HG03097 (cell line): Measurements from ENCODE around the gene DNAAF9.

Source experiments
- ATAC-seq: cut with Tn5 transposase; IDR thresholded peaks from one replicate; pipeline ENCODE4 v1.9.1; 2021; ENCODE audit not compliant: unreplicated experiment, low FRiP score

The DNAAF9 gene

GRCh38 chr20:3412600-3413392 lies 5.3 kb upstream of the DNAAF9 start:
- ATAC-seq, result no peak

DNA sequence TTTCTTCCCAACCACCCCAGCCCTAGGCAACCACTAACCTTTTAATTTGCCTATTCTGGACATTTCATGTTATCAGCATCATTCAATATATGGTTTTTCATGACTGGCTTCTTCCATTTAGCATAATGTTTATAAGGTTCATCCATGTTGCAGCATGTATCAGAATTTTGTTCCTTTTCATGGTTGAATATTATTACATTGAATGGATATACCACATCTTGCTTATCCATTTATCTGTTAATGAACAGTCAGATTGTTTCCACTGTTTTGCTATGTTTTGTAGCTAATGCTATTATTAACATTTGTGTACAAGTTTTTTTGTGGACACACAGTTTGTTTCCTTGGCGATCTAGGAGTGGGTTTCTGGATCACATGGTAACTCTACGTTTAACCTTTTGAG lies 3.0 kb upstream of the DNAAF9 start:
- no peak for ATAC-seq

DNA sequence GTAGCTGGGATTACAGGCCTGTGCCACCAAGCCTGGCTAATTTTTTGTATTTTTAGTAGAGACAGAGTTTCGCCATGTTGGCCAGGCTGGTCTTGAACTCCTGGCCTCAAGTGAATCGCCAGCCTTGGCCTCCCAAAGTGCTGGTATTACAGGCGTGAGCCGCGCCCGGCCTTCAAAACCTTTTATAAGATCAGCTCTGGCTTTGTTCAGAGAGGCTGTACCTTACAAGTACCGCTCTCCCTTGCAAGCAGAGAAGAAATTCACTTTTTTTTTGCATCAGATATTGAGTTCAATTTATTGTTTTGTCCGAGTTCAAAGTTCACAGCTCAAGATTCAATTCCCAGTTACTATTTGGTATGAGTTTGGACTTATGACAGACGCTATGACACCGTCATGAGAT lies 1.9 kb upstream of the DNAAF9 start:
- no peak for ATAC-seq

DNA sequence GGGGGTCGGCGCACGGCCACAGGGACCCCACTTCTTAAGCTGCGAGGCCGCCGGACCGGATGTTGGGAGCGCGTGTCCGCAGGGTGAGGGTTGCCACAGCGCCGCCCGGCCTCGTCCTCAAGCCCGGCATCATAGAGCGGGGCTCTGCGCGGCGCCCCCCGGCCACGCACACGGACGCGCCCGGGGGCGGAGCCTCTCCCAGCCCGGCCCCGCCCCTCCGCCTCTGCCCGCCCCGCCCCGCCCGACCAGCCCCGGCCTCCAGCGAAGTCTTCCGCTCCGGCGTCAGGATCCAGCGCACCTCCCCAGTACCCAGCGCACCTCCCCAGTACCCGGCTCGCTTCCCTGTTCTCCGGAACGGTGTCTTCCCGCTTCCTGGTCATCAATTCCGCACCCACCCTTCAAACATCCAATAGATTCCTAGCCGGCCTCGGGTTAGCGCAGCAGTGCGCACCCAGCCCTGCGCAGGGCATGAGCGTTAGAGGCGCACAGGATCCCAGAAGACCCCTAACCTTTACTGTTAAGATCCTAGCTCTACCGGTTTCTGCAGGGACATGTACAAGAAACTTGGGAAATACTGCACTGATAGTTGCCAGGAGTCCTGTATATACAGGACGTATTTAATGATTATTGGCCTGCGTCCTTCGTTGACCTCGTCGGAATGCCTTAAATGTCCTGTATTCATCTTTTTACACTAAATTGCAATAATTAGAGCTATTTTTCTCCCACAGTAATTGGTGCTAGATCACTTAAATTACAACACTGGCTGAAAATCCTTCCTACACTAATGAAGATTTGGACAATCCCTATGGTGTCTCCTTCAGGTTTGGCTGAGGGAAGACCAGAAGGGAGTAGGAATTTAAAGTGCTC lies 535 bp upstream of the DNAAF9 start:
- no peak for ATAC-seq

GRCh38 chr20:3406481-3407039 lies 909 bp downstream of the DNAAF9 start:
- ATAC-seq, result no peak

DNA sequence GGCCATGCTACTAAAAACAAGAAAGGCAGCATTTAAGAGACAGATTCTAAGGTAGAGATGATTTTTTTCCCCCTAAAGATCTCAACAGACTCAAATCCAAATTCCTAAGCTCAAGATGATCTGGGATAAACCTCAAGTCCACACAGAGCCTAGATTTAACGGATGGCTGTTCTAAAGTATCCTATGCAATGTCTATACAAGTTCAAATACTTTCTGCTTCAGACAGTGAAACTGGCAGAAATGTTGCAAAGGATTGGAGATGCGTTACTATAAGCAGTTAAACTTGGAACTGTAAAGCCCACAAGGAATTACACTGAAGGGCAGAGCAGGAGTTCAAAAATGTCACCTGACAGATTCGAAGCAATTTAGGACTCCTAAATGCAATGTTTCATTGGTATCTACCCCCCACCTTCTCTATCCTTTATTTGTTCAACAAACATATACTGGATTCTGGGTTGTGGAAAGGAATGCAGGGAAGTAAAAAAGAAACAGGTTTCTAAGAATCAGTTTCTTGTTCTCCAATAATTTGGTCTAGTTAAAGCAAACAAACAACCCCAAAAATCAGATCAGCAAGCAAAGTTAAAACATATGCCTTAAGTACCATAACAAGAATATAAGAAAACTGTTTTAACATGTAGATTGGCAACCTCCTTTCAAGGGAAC lies 1.6 kb downstream of the DNAAF9 start:
- no peak for ATAC-seq

- no peak for ATAC-seq
Measured at GRCh38 chr20:3405139-3405538, 2.3 kb downstream of the DNAAF9 start.

GRCh38 chr20:3404402-3404801 lies 3.1 kb downstream of the DNAAF9 start:
- no peak for ATAC-seq

GRCh38 chr20:3403741-3404140 lies 3.7 kb downstream of the DNAAF9 start:
- ATAC-seq, result no peak

DNA sequence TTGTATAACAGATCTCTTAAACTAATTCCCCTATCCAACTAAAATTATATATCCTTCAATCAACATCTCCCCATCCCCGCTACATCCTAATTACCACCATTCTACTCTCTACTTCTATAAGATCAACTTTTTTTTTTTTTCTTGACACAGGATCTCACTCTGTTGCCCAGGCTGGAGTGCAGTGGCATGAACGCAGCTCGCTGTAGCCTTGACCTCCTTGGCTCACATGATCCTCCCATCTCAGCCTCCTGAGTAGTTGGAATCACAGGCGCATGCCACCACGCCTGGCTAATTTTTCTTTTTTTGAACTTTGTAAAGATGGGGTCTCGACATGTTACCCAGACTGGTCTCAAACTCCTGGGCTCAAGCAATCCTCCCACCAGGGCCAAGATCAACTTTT lies 5.0 kb downstream of the DNAAF9 start:
- ATAC-seq, result no peak

DNA sequence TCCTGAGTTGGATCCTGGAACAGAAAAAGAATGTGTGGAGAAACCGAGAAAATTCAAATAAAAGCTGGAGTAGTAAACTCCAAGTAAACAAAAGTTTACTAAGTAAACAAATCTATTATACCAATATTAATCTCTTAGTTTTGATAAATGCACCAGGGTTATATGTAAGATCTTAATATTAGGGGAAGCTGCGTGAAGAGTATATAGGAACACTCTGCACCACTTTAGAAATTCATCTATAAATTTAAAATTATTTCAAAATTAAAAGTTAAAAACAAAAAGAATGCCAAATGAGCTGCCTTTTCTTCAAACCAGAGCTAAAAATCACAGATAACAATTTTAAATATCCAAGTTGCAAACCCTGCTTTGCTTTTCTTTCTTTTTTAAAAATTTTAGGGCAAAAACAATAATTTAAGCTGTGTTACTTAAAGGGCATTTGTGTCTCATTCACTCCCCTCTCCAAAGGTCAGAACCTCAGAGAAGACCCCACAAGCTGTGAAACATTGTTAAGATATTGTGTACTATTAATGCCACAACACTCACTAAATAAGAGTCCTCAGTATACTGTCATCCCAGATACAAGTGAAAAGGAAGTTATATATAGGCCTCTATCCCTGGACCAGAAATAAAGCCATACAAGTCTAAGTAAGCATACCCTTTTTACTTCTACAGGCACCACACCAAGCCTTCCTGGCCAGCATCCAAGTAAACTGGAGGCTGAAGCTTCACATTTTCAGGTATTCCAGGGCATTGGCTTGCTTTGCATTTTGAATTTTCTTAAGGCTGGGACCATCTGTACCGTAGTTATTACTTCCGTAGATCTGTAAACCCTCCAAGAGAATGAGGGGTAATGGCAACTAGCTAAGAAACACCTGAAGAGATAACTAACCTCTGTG lies 7.0 kb downstream of the DNAAF9 start:
- no peak for ATAC-seq

DNA sequence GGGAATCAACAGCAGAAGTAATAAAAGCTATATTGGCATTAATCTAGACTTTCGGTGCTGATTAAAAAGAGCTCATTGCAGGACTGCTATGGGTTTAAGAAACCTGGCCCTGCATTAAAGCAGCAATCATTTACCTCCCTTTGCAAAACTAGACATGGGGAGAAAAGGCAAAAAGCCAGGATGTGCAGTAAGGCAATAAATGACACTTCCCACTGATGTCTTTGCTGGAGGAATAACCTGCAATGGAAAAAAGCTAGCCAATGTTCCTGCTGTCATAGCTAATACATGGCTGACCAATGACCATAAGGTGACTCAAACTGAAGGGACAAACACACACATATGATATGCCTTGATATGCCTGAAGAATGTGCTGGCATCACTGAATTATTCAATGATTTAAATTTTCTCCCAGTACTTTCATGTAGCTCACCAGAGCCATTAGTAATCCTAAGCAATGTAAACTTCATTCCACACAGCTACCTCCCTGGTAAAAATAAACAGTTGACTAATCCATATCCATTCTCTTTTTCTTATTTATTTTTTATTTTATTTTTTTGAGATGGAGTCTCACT lies 8.7 kb downstream of the DNAAF9 start:
- ATAC-seq, result no peak

GRCh38 chr20:3396492-3396891 lies 11.0 kb downstream of the DNAAF9 start:
- no peak for ATAC-seq

DNA sequence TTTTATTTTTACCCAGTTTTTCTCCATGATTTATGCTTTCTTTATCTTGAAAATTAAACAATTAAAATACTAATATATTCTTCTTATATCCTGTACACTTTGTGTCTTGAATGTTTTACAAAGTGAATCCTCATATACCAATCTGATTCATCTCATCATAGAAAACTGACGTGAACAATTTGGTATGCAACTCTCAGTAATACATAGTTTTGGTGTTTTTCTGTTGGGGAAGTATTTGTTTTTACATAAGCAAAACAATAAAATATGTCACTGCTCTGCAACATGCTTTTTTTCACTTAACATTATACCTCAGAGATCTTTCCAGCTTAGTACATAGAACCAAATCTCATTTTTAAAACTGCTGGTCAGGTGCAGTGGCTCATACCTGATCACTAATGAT lies 14.7 kb downstream of the DNAAF9 start:
- no peak for ATAC-seq

- no peak for ATAC-seq
Measured at GRCh38 chr20:3390759-3391425, 16.6 kb downstream of the DNAAF9 start.

DNA sequence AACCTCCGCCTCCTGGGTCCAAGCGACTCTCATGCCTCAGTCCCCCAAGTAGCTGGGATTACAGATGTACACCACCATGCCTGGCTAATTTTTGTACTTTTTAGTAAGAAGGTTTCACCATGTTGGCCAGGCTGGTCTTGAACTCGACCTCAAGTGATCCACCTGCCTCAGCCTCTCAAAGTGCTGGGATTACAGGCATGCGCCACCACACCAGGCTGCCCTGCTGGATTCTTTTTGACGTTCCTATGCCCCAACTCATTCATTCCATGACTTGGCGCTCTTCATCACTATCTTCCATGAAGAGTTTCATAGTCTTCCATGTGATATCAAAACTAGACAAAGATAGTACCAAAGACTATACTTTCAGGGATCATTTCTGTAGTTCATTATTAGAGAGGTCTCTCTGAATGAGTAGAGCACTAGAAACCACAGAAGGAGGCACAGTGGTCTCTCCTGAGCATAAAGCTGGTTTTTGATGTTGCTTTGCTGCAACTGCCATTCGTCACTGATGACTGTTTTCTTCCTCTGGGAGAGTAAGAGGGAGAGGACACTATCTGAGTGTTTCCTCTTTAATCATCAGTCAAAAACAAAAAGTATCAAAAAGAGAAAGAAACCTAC lies 23.5 kb downstream of the DNAAF9 start:
- no peak for ATAC-seq

DNA sequence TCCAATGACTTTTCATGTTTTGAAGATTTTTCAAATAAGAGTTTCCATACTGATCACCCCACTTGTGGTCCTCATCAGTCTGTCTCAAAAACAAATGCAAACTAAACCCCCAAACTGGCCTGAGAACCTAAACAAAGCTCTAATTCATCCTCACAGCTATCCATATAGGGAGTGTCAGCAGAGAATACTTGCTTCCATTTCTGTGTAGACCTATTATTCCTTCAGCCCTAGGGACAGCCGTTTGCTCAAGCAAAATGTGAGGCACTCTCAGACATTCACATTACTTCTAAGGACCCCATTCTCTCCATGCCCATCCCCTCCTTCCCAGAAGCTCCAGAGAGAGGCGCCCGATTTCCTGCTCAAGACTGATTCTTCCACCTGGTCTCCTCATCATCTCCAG lies 24.6 kb downstream of the DNAAF9 start:
- no peak for ATAC-seq

GRCh38 chr20:3380228-3381070 lies 27.0 kb downstream of the DNAAF9 start:
- ATAC-seq, result no peak
